Psoas muscle (tissue), 8 donors: ENCODE data around the gene MUTYH. TPM values are rescaled to one million over a fixed set of nuclear protein-coding genes. Genes with fewer than 3 reads are reported as not detected.

ENCODE experiments used
- ATAC-seq, 4 donors: fragments of 200-7000 bp; cut with Tn5 transposase; one replicate each; pipeline ENCODE4 v1.9.1; 2020; ENCODE audit warnings: moderate library complexity in 3 of 4, mild to moderate bottlenecking in 2 of 4
- DNase-seq, 2 donors: peaks; one replicate each; pipeline ENCODE4 v3.0.0-alpha.2; 2020
- H3K27ac ChIP-seq: fragments of 200-600 bp; one replicate; pipeline ENCODE4 v1.8.0; 2022
- H3K27me3 ChIP-seq, 3 donors: fragments of 200-600 bp in 1 of 3; one replicate each; pipeline versions ENCODE4 v1.6.1 to v1.8.0; 2013 to 2022; ENCODE audit warnings: low read length in 2 of 3, mild to moderate bottlenecking in 2 of 3, moderate library complexity in 1 of 3; ENCODE audit not compliant: insufficient read depth in 3 of 3
- H3K36me3 ChIP-seq, 2 donors: fragments of 200-600 bp in 1 of 2; one replicate each; pipeline versions ENCODE4 v1.6.1 to v1.8.0; 2013 to 2022; ENCODE audit warnings: low read depth in 1 of 2, mild to moderate bottlenecking in 1 of 2, moderate library complexity in 1 of 2; ENCODE audit not compliant: insufficient read depth in 1 of 2
- H3K4me1 ChIP-seq: fragments of 200-600 bp; one replicate; pipeline ENCODE4 v1.8.0; 2022
- H3K4me3 ChIP-seq: fragments of 200-600 bp; one replicate; pipeline ENCODE4 v1.8.0; 2022; ENCODE audit warnings: mild to moderate bottlenecking
- H3K9me3 ChIP-seq: fragments of 200-600 bp; one replicate; pipeline ENCODE4 v1.8.0; 2022
- WGBS, 3 donors: extraction: QIAGEN DNeasy Blood & Tissue Kit; methylation state at CpG; one replicate each; pipeline versions ENCODE4 v1.1.6 to v1.1.7; 2013; 5-methylcytosine and 5-hydroxymethylcytosine counted together
- intact Hi-C, 2 donors: fragments of 100-400 bp; cut with DNase I; formaldehyde crosslinking; loops; one replicate each; pipeline versions ENCODE4 v1.11.0 to v1.14.2; 2022
- polyA plus RNA-seq, 3 donors: library from polyadenylated mRNA; stranded (reverse); fragments of 200-250 nt; gene quantifications; one replicate each; pipeline ENCODE4 v1.2.3, GENCODE V29; 2013
- total RNA-seq, 4 donors: library from RNA; stranded (reverse); fragmentation: NEBNext Ultra II Directional in 2 of 4; extraction: Animal tissue kit (Norgen Biotek cat#: 25700) in 2 of 4; gene quantifications; one replicate each; pipeline versions ENCODE4 v1.2.1 to v1.2.4, GENCODE V29; 2021 to 2023
- TF ChIP-seq, protein P1 (sequence below): fragments of 200-600 bp; IDR thresholded peaks from one replicate; pipeline ENCODE4 v1.8.0; 2022; ENCODE audit warnings: antibody characterized with exemption
- donor health status: healthy with polysubstance abuse.
- donor health status: DM: no; HTN: no; CAD: no; lungs with moderate emphysema.
- donor health status: Bipolar disorder and iron deficiency.
- donor health status: healthy.
- donor health status: DM: yes; HTN: yes; CAD: no.
- donor health status: DM: no; HTN: no; CAD: no.
- donor health status: DM: no; HTN: no; CAD: no.
- donor health status: DM: yes; HTN: yes; CAD: no.

Gene MUTYH
- total and polyA plus RNA-seq, 7 donors: 7.7 to 16.6 (median 8.4) TPM

DNA sequence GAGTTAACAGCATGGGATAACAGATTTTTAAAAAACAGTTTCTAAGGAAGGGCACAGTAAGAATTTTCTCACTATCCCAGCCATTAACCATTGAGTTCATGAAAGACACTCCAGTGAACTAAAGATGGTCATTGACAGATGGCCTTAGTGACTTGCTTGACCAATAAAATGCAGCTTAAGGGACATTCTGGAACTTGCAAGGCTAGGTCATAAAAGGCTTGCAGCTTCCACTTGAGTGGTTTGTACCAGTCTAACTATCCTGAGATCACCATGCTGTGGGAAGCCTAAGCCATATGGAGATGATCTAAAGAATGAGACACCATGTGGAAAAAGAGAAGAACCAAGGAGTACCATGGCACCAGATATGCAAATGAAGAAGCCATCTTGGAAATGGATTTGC lies 37.9 kb upstream of the MUTYH start:
- H3K9me3 ChIP-seq: no peaks in the 10 kb centered on the region
- ATAC-seq (no peak), DNase-seq (no peak)
- no peaks in the 10 kb centered on the region for H3K36me3 ChIP-seq
- H3K4me1 ChIP-seq: no peaks in the 10 kb centered on the region
- no peaks in the 10 kb centered on the region for H3K27me3 ChIP-seq
- TF ChIP-seq, protein P1, sequence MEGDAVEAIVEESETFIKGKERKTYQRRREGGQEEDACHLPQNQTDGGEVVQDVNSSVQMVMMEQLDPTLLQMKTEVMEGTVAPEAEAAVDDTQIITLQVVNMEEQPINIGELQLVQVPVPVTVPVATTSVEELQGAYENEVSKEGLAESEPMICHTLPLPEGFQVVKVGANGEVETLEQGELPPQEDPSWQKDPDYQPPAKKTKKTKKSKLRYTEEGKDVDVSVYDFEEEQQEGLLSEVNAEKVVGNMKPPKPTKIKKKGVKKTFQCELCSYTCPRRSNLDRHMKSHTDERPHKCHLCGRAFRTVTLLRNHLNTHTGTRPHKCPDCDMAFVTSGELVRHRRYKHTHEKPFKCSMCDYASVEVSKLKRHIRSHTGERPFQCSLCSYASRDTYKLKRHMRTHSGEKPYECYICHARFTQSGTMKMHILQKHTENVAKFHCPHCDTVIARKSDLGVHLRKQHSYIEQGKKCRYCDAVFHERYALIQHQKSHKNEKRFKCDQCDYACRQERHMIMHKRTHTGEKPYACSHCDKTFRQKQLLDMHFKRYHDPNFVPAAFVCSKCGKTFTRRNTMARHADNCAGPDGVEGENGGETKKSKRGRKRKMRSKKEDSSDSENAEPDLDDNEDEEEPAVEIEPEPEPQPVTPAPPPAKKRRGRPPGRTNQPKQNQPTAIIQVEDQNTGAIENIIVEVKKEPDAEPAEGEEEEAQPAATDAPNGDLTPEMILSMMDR: no peak
- no peak overlapping the region for H3K27ac ChIP-seq
- H3K4me3 ChIP-seq: no peak overlapping the region
- intact Hi-C loops: no loop called here

DNA sequence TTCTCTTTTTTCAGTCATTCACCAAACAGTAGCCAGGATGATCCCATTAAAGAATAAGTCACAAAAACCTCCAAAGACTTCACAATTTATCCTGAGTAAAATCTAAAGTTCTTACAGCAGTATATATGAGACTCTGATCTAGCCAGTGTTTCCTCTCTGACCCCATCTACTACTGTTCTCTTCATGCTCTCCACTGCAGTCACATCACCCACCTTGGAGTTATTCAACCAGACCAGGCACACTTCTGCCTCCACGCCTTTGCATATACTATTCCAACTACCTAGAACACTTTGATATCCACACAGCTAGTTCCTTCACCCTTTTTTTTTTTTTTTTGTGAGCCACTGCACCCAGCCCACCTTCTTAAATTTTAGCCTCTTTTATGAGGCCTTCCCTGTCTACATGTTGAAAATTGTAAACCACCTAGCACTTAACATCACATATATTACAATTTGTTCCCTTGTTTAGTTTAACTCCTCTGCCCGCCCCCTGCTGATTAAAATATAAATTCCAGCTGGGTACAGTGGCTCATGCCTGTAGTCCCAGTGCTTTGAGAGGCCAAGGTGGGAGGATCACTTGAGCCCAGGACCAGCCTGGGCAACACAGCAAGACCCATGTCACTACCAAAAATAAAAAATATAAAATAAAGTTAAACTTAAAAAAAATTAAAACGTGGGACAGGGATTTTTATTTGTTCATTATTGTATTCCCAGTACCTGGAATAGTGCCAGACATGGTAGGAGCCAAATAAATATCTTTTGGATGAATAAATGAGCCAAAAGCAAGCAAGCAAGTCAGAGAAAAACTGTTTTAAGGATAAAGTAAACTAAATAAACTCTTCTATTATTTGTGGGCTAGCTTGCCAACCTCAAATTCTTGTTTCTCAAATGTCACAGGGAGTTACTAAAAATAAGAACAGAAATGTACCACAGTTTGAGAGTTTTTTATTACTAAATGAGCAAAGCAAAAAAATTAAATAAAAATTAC lies 35.2 kb upstream of the MUTYH start:
- no peaks in the 10 kb centered on the region for H3K36me3 ChIP-seq
- H3K4me1 ChIP-seq: no peaks in the 10 kb centered on the region
- no peak for DNase-seq
- 53 to 63% (median 53%) methylated on average over 3 of the region's 3 CpGs for WGBS, 3 donors
- H3K27me3 ChIP-seq: no peaks in the 10 kb centered on the region
- no peak for ATAC-seq
- intact Hi-C loops: no loop called here
- no peak overlapping the region for H3K4me3 ChIP-seq
- TF ChIP-seq, protein P1: no peak
- no peaks in the 10 kb centered on the region for H3K9me3 ChIP-seq
- H3K27ac ChIP-seq: no peak overlapping the region

DNA sequence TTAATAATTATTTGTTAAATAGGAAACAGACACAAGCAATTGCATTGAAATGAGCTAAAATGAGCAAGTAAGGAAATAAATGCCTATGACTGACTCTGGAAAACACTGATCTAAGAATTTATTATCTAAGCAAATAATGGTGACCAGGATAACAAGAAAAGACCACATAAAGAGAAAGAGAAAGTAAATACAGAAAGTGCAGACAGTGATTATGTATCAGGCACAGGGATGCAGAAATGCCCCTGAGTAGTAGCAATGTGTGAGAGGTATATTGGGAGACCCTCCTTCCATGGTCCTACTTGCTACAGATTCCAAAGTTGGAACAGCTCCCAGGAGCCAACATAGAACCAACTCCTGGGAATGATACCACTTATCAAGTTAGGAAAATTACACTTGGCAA lies 33.3 kb upstream of the MUTYH start:
- Histone ChIP-seq H3K27ac (no peak overlapping the region), H3K4me3 (no peak overlapping the region), H3K4me1 (no peaks in the 10 kb centered on the region), H3K9me3 (no peaks in the 10 kb centered on the region), H3K27me3 (no peaks in the 10 kb centered on the region), H3K36me3 (no peaks in the 10 kb centered on the region)
- DNase-seq (no peak), ATAC-seq (no peak)
- intact Hi-C loops: no loop called here
- TF ChIP-seq, protein P1: no peak

DNA sequence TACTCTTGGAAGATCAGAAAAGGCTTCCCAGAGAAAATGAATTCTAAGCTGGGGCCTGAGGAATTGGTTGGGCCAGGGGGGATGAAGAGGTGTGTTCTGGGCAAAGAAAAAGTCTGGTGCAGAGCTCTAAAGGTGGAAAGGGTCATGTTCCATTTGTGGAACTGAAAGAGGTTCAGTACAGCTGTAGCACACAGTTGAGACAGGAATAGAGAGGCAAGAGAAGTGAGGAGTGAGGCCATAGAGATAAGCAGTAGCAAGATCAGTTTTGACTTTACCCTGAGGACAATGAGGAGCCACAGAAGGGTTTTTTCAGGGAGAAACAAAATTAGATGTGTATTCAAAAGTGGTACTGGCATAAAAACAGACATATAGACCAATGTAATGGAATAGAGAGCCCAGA lies 30.3 kb upstream of the MUTYH start:
- Histone ChIP-seq H3K4me1 (no peaks in the 10 kb centered on the region), H3K4me3 (no peak overlapping the region), H3K27ac (no peak overlapping the region), H3K27me3 (no peaks in the 10 kb centered on the region), H3K36me3 (no peaks in the 10 kb centered on the region), H3K9me3 (no peaks in the 10 kb centered on the region)
- no peak for DNase-seq
- TF ChIP-seq, protein P1: no peak
- no peak for ATAC-seq
- intact Hi-C loops: no loop called here

DNA sequence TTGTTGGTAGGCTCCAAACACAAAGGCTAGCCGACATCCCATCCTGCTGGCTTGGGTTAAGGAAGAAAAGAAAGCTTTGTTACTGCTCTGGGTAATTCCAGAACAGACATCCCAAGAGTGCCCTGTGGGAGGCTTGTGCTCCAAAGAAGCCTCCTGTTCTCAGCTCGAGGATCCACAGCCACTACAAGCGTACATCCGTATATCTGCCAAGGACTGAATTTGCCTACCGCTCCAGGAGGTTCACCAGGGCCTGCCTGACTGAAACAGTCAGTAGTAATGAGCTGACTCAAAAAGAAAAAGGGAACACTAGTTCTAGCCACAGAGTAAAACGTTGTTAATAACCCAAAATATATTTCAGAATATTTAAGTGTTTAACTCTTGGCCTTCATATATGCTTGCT lies 24.8 kb upstream of the MUTYH start:
- no peak for ATAC-seq
- intact Hi-C loops: no loop called here
- 77 to 88% (median 80%) methylated on average over 6 of the region's 6 CpGs for WGBS, 3 donors

More for the DNA sequence above, 24.8 kb upstream of the MUTYH start:
- TF ChIP-seq, protein P1: no peak
- DNase-seq: no peak
- Histone ChIP-seq H3K9me3 (no peaks in the 10 kb centered on the region), H3K27ac (no peak overlapping the region), H3K4me1 (peaks cover 15% of the 10 kb centered on the region), H3K4me3 (no peak overlapping the region), H3K36me3 (no peaks in the 10 kb centered on the region), H3K27me3 (no peaks in the 10 kb centered on the region)
